ENCODE results near the gene MBL2.

Gene MBL2

DNA sequence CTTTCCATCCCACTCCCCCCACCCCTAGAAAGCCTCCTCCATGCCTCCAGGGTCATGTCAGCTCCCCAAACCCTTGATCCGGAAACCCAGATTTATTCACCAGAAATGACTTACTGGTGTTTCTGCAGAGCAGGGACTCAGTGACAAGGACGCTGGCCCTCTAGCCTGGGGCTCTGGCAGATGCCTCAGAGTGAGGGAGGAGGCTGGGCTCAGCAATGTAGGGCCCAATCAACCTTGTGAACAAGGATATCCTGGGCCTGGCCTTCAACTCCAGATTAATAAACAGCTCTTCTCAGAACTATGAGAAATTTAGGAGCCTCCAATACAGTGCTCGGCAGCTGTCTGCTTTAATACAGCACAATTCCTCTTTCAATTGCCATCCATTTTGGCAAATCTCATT, at the start of gene MBL2:
TSS of gene MBL2 (minus strand) at position 162 of the 400 bp plus-strand sequence. CDS start 1,149 bp downstream, outside the sequence.
- H3K36me3 ChIP-seq (ENCODE audit: insufficient read depth, low read length), result no peaks in the 10 kb centered on the region
- no peak within 1 kb of the TSS for H3K9ac ChIP-seq (ENCODE audit: low read depth, low read length)
- H3K9me3 ChIP-seq (ENCODE audit: control insufficient read depth, insufficient read depth, low read length), result no peaks in the 10 kb centered on the region
- H3K4me1 ChIP-seq (ENCODE audit: insufficient read depth, low read length), result no peaks in the 10 kb centered on the region

DNA sequence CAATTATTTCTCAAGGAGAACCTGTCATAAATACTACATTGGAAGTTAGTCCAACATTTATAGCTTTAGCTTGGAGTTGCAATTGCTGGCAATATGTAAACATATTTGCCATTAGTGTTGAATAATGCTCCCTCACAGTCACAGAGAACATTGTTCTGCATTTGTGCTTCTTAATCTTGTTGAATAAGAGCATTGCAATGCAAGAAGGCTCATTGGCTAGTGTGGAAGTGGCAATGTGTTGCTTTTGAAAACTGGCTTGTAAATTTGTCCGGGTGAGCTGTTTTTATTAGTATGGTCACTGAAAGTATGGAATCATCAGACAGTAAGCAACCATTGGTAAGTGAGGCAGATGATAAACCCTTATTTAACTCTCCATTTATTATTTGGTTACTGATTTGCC, 47.7 kb upstream of the MBL2 start:
- Histone ChIP-seq H3K4me1 (ENCODE audit: insufficient read depth, low read length) (no peaks in the 10 kb centered on the region; the same call in 1 of the 2 replicates), H3K9ac (ENCODE audit: low read depth, low read length) (no peak overlapping the region), H3K9me3 (ENCODE audit: control insufficient read depth, insufficient read depth, low read length) (no peaks in the 10 kb centered on the region), H3K36me3 (ENCODE audit: insufficient read depth, low read length) (no peaks in the 10 kb centered on the region)

- Histone ChIP-seq H3K9ac (ENCODE audit: low read depth, low read length) (no peak overlapping the region), H3K4me1 (ENCODE audit: insufficient read depth, low read length) (peaks cover 4% of the 10 kb centered on the region; the same call in 1 of the 2 replicates), H3K9me3 (ENCODE audit: control insufficient read depth, insufficient read depth, low read length) (no peaks in the 10 kb centered on the region), H3K36me3 (ENCODE audit: insufficient read depth, low read length) (no peaks in the 10 kb centered on the region)
Observed at GRCh38 chr10:52818019-52818418, 45.4 kb upstream of the MBL2 start.

DNA sequence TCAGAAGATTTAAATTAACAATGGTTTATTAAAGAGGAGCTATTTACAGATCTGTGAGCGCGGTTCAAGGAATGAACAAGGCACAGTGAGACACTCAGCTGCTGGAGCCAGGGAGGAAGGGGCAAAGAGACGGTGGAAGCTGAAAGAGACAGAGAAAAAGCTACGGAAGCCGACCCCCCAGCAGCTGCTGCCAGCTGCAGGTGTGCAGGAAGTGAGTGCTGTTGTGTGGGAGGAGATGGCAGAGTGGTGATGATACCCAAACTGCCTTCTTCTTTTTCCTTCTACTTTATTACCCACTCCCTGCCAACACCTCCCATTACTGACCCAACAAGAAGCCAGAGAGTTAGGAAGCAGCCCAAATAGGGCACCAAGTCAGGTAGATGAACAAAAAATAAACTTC, 41.9 kb upstream of the MBL2 start:
- H3K9ac ChIP-seq (ENCODE audit: low read depth, low read length), result no peak overlapping the region

GRCh38 chr10:52811776-52812175, 39.2 kb upstream of the MBL2 start:
- H3K4me1 ChIP-seq (ENCODE audit: insufficient read depth, low read length), result peaks cover 4% of the 10 kb centered on the region; the same call in 1 of the 2 replicates
- no peak overlapping the region for H3K9ac ChIP-seq (ENCODE audit: low read depth, low read length)
- no peaks in the 10 kb centered on the region; the same call in 1 of the 2 replicates for H3K9me3 ChIP-seq (ENCODE audit: control insufficient read depth, insufficient read depth, low read length)
- H3K36me3 ChIP-seq (ENCODE audit: insufficient read depth, low read length), result no peaks in the 10 kb centered on the region

More for the DNA sequence above, 41.9 kb upstream of the MBL2 start:
- H3K4me1 ChIP-seq (ENCODE audit: insufficient read depth, low read length), result peaks cover 4% of the 10 kb centered on the region; the same call in 1 of the 2 replicates
- no peaks in the 10 kb centered on the region for H3K36me3 ChIP-seq (ENCODE audit: insufficient read depth, low read length)
- no peaks in the 10 kb centered on the region; the same call in 1 of the 2 replicates for H3K9me3 ChIP-seq (ENCODE audit: control insufficient read depth, insufficient read depth, low read length)

GRCh38 chr10:52810761-52811160, 38.2 kb upstream of the MBL2 start:
- H3K9me3 ChIP-seq (ENCODE audit: control insufficient read depth, insufficient read depth, low read length), result no peaks in the 10 kb centered on the region; the same call in 1 of the 2 replicates
- 0 out of 2 replicates have a peak, but pooled peaks cover 4% of the 10 kb centered on the region for H3K4me1 ChIP-seq (ENCODE audit: insufficient read depth, low read length)
- no peaks in the 10 kb centered on the region for H3K36me3 ChIP-seq (ENCODE audit: insufficient read depth, low read length)
- H3K9ac ChIP-seq (ENCODE audit: low read depth, low read length), result no peak overlapping the region

- H3K36me3 ChIP-seq (ENCODE audit: insufficient read depth, low read length), result no peaks in the 10 kb centered on the region
Observed at GRCh38 chr10:52807803-52808202, 35.2 kb upstream of the MBL2 start.

DNA sequence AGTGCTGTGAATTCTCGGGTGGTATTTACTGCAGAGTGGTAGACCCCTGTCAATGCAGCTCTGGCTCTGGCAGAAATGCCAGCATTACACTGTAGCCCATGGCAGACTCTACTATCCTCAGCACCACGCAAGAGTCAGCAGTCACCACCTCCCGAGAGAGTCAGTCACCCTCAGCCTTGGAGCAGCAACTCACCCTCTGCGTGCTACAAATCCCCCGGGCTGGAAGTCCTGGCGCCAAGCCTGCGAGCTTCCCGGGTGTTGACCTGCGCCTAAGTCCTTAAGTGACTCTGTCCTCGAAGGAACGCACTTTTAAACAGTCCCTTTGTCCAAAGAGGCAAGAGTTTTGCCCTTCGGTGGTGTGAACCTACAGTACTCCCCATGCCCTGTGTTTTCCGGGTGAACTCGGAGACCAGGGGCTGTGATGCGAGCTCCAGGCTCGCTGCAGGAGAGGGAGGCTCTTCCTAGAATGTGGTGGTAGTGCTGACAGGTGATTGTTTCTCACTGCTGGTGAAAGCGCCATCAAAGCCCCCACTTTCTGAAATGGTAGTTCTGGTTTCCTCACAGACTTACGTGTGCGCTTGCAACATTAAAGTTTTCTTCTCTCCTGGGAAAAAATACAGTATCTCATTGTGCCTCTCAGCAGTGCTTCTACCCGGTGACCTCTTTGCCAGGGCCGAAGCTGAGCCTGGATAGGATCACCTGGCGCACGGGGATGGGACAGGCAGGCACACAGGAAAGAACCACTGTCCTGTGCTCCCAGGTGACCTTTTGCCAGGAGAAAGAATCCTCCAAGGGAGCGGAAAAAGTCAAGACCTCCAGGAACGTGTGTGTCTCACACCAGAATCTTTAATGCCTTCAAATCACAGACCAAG, 33.1 kb upstream of the MBL2 start:
- Histone ChIP-seq H3K9ac (ENCODE audit: low read depth, low read length) (no peak overlapping the region), H3K36me3 (ENCODE audit: insufficient read depth, low read length) (no peaks in the 10 kb centered on the region), H3K4me1 (ENCODE audit: insufficient read depth, low read length) (no peaks in the 10 kb centered on the region), H3K9me3 (ENCODE audit: control insufficient read depth, insufficient read depth, low read length) (no peaks in the 10 kb centered on the region)

More at GRCh38 chr10:52807803-52808202, 35.2 kb upstream of the MBL2 start:
- Histone ChIP-seq H3K9me3 (ENCODE audit: control insufficient read depth, insufficient read depth, low read length) (no peaks in the 10 kb centered on the region; the same call in 1 of the 2 replicates), H3K9ac (ENCODE audit: low read depth, low read length) (no peak overlapping the region), H3K4me1 (ENCODE audit: insufficient read depth, low read length) (no peaks in the 10 kb centered on the region)

- H3K9ac ChIP-seq (ENCODE audit: low read depth, low read length), result no peak overlapping the region
Observed at GRCh38 chr10:52801947-52802346, 29.4 kb upstream of the MBL2 start.

DNA sequence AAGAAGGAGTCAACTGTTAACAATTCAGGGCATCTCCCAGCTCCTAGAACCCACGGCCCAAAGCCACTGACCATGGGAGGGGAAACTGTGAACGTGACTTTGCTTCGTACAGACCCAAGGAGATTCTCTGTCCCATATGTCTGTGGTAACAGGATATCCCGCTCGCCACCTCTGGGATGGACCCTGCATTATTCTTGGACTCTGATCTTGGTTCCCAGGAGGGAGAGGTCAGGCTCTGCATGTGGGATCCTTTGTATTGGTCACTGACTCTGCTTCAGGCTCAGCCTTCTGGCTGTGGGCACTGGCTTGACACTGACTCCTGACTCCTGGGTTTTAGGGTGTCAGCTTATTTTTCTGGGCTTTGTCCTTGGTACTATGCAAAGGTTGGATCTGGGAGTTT, 13.5 kb upstream of the MBL2 start:
- no peaks in the 10 kb centered on the region for H3K36me3 ChIP-seq (ENCODE audit: insufficient read depth, low read length)
- H3K9ac ChIP-seq (ENCODE audit: low read depth, low read length), result no peak overlapping the region
- no peaks in the 10 kb centered on the region for H3K9me3 ChIP-seq (ENCODE audit: control insufficient read depth, insufficient read depth, low read length)
- no peaks in the 10 kb centered on the region for H3K4me1 ChIP-seq (ENCODE audit: insufficient read depth, low read length)

More at GRCh38 chr10:52801947-52802346, 29.4 kb upstream of the MBL2 start:
- H3K9me3 ChIP-seq (ENCODE audit: control insufficient read depth, insufficient read depth, low read length), result no peaks in the 10 kb centered on the region
- no peaks in the 10 kb centered on the region for H3K4me1 ChIP-seq (ENCODE audit: insufficient read depth, low read length)
- H3K36me3 ChIP-seq (ENCODE audit: insufficient read depth, low read length), result no peaks in the 10 kb centered on the region

DNA sequence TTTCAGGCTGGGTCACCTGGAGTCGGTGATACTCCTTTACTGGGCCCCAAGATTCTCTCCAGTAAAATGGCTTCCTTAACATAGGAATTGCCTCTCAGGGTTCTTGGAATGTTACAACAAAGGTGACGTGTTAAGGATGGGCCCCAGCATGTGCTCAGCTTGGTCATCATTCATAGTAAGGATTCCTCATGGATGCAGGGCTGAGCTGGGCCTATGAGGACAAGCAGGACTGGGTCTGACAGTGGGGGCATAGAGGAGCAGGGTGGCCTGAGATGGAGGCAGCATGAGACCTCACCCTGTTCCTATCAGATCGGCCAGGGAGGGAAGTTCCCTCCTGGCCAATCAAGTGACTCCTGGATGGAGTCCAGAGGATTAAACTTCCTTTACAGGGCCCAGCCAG, 12.8 kb upstream of the MBL2 start:
- Histone ChIP-seq H3K9me3 (ENCODE audit: control insufficient read depth, insufficient read depth, low read length) (no peaks in the 10 kb centered on the region), H3K36me3 (ENCODE audit: insufficient read depth, low read length) (no peaks in the 10 kb centered on the region), H3K9ac (ENCODE audit: low read depth, low read length) (no peak overlapping the region), H3K4me1 (ENCODE audit: insufficient read depth, low read length) (no peaks in the 10 kb centered on the region)

DNA sequence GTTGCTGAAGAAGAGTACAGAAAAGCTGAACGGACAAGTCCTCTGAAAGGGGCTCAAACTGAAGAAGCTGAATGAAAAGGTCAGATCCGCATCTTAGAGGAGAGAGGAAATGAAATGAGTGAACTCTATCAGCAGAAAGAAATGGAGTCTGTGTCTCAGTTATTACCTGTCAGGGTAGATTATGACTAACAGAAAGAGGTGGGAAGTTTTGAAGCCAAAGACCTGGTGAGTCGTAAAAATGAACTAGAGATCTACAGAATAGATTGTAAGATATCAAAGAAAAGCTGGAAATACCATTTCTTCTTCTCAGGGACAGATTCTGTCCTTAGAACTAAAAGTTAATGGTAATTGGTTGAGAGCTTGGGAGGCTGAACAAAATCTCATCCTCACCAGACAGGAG, 11.1 kb upstream of the MBL2 start:
- H3K4me1 ChIP-seq (ENCODE audit: insufficient read depth, low read length), result no peaks in the 10 kb centered on the region
- no peaks in the 10 kb centered on the region for H3K36me3 ChIP-seq (ENCODE audit: insufficient read depth, low read length)
- H3K9ac ChIP-seq (ENCODE audit: low read depth, low read length), result no peak overlapping the region
- H3K9me3 ChIP-seq (ENCODE audit: control insufficient read depth, insufficient read depth, low read length), result no peaks in the 10 kb centered on the region

GRCh38 chr10:52782554-52782953, 10.0 kb upstream of the MBL2 start:
- H3K36me3 ChIP-seq (ENCODE audit: insufficient read depth, low read length), result no peaks in the 10 kb centered on the region
- H3K4me1 ChIP-seq (ENCODE audit: insufficient read depth, low read length), result no peaks in the 10 kb centered on the region
- H3K9me3 ChIP-seq (ENCODE audit: control insufficient read depth, insufficient read depth, low read length), result no peaks in the 10 kb centered on the region
- H3K9ac ChIP-seq (ENCODE audit: low read depth, low read length), result no peak overlapping the region

DNA sequence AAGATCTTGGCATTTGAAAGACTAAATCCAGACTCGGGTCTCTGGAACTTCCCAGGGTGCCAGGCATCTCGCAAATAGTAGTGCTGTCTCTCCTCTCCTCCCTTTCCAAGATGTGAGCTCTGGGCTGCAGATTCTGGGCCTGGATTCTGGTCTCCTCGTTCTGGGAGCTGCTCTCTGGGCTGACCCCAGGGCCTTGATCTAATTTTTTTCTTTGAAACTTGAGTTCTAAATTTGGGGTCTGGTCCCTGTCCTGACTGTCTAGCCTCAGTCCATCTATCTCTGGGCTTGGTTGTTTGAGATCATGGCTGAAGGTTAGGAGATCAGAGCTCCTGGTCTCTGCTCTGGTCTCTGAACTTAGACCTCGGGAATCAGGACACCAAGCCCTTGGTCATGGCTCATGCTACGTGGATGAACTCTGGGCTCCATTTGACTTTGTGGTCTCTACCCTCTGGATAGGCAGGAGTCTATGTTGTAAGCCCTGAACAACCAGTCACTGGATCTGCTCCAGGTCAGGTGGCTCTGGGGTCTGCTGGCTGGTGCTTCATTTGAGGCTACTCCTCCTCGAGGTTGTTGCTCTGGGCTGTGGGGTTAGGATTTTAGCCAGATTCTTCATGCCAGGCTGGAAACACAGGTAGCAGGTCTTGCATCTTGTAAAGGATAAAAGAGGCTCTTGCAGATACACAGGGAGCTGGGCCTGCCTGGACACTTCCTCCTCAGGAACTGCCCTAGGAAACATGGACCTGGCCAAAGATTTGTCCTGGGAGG, 8.0 kb upstream of the MBL2 start:
- H3K36me3 ChIP-seq (ENCODE audit: insufficient read depth, low read length), result no peaks in the 10 kb centered on the region
- H3K9me3 ChIP-seq (ENCODE audit: control insufficient read depth, insufficient read depth, low read length), result no peaks in the 10 kb centered on the region
- no peaks in the 10 kb centered on the region for H3K4me1 ChIP-seq (ENCODE audit: insufficient read depth, low read length)
- no peak overlapping the region for H3K9ac ChIP-seq (ENCODE audit: low read depth, low read length)

Data from ES-I3 (cell line).